NCI-H128 (cell line): ENCODE results near the gene FNIP2.
"Not testable (repeated sequence)": the region's sequence is repeated elsewhere in the genome, so short reads cannot be mapped to it uniquely, and the experiment has no call there.

Experiments
- DNase-seq: peaks from one replicate; lab custom pipeline; 2025; ENCODE audit not compliant: unreplicated experiment; lab: John Stamatoyannopoulos, UW

FNIP2 gene

GRCh38 chr4:158789853-158790252 is 21.0 kb downstream of the FNIP2 start:
- DNase-seq: no peak

GRCh38 chr4:158793021-158793420 is 24.2 kb downstream of the FNIP2 start:
- DNase-seq: no peak

GRCh38 chr4:158793430-158793829 is 24.6 kb downstream of the FNIP2 start:
- DNase-seq: not testable (repeated sequence)

GRCh38 chr4:158796370-158797140 is 27.7 kb downstream of the FNIP2 start:
- DNase-seq: no peak

GRCh38 chr4:158798062-158798461 is 29.2 kb downstream of the FNIP2 start:
- no peak for DNase-seq

GRCh38 chr4:158799013-158799770 is 30.4 kb downstream of the FNIP2 start:
- DNase-seq: no peak

- DNase-seq: no peak
Observed at GRCh38 chr4:158799856-158800255, 31.0 kb downstream of the FNIP2 start.

GRCh38 chr4:158801066-158801465 is 32.2 kb downstream of the FNIP2 start:
- no peak for DNase-seq

GRCh38 chr4:158801677-158802076 is 32.9 kb downstream of the FNIP2 start:
- DNase-seq: no peak

- DNase-seq: no peak
Observed at GRCh38 chr4:158802914-158803313, 34.1 kb downstream of the FNIP2 start.

GRCh38 chr4:158805635-158806471 is 37.0 kb downstream of the FNIP2 start:
- no peak for DNase-seq

- DNase-seq: no peak
Observed at GRCh38 chr4:158807691-158808090, 38.9 kb downstream of the FNIP2 start.

- no peak for DNase-seq
Observed at GRCh38 chr4:158808399-158808798, 39.6 kb downstream of the FNIP2 start.

- not testable (repeated sequence) for DNase-seq
Observed at GRCh38 chr4:158809208-158809607, 40.4 kb downstream of the FNIP2 start.

GRCh38 chr4:158809611-158810486 is 41.0 kb downstream of the FNIP2 start:
- no peak for DNase-seq

GRCh38 chr4:158810487-158811215 is 41.8 kb downstream of the FNIP2 start:
- DNase-seq: no peak

- no peak for DNase-seq
Observed at GRCh38 chr4:158811216-158811540, 42.4 kb downstream of the FNIP2 start.

GRCh38 chr4:158811704-158812103 is 42.9 kb downstream of the FNIP2 start:
- no peak for DNase-seq

GRCh38 chr4:158812133-158812532 is 43.3 kb downstream of the FNIP2 start:
- no peak for DNase-seq

- no peak for DNase-seq
Observed at GRCh38 chr4:158812543-158812942, 43.7 kb downstream of the FNIP2 start.
